Esophagus muscularis mucosa (tissue), 4 donors: Measurements from ENCODE around the gene TNP2. TPM values are rescaled to one million over a fixed set of nuclear protein-coding genes. Genes with fewer than 3 reads are reported as not detected.
A peak's percentile ranks its signal among the peaks of the same experiment; 100 is the strongest.

ENCODE experiments used
- DNase-seq: peaks from one replicate; pipeline ENCODE4 v3.0.0-alpha.2; 2017; ENCODE audit errors: extremely low spot score
- H3K27ac ChIP-seq, 4 donors: fragments of 200-600 bp; sonication (generic); replicated peaks in 1 of 4; 1 replicate in 3 of 4; 2 replicates in 1 of 4; pipeline ENCODE4 v1.5.1; 2016 to 2019; ENCODE audit warnings: mild to moderate bottlenecking in 1 of 4
- H3K27me3 ChIP-seq, 4 donors: fragments of 200-600 bp; sonication (generic); one replicate each; pipeline versions ENCODE4 v1.5.1 to v1.6.0; 2016 to 2019
- H3K36me3 ChIP-seq, 4 donors: fragments of 200-600 bp; sonication (generic); one replicate each; pipeline ENCODE4 v1.5.1; 2016 to 2019
- H3K4me1 ChIP-seq, 4 donors: fragments of 200-600 bp; sonication (generic); one replicate each; pipeline ENCODE4 v1.5.1; 2016 to 2019
- H3K4me3 ChIP-seq, 4 donors: fragments of 200-600 bp; sonication (generic); 1 replicate in 2 of 4; 2 replicates in 2 of 4; pipeline ENCODE4 v1.5.1; 2016 to 2019; ENCODE audit warnings: mild to moderate bottlenecking in 4 of 4, moderate library complexity in 1 of 4
- H3K9me3 ChIP-seq, 4 donors: fragments of 200-600 bp; sonication (generic); 1 replicate in 3 of 4; 2 replicates in 1 of 4; pipeline ENCODE4 v1.5.1; 2016 to 2019
- CTCF ChIP-seq, 3 experiments: fragments of 200-600 bp in 2 of 3; fragments of 450-650 bp in 1 of 3; sonication (generic) in 2 of 3; IDR thresholded peaks; one replicate each; pipeline ENCODE4 v1.5.1; 2017 to 2019; ENCODE audit warnings: antibody characterized with exemption in 3 of 3, mild to moderate bottlenecking in 2 of 3, moderate library complexity in 1 of 3
- EP300 ChIP-seq: sonication (generic); formaldehyde crosslinking; IDR thresholded peaks from one replicate; pipeline ENCODE4 v1.6.1; 2017; ENCODE audit warnings: antibody characterized with exemption
- POLR2A ChIP-seq: fragments of 450-650 bp; IDR thresholded peaks from one replicate; pipeline ENCODE4 v1.6.1; 2017; ENCODE audit warnings: antibody characterized with exemption, moderate library complexity, mild to moderate bottlenecking, low read depth
- POLR2AphosphoS5 ChIP-seq, 2 donors: sonication (generic); formaldehyde crosslinking; IDR thresholded peaks; one replicate each; pipeline ENCODE4 v1.6.1; 2017; ENCODE audit warnings: antibody characterized with exemption in 2 of 2
- WGBS: methylation state at CpG from one replicate; pipeline ENCODE4 v1.1.5; 2018; 5-methylcytosine and 5-hydroxymethylcytosine counted together
- intact Hi-C: fragments of 100-400 bp; cut with DNase I; formaldehyde crosslinking; loops from one replicate; pipeline ENCODE4 v1.15.1; 2023
- total RNA-seq, 4 donors: library from RNA; depleted of rRNA; stranded (reverse); fragments of >200 nt; gene quantifications; one replicate each; pipeline versions ENCODE4 v1.1.0 to v1.2.1, GENCODE V29; 2016

The TNP2 gene
- total RNA-seq, 4 donors from 2014 or later: not detected

GRCh38 chr16:11234884-11235702 is 34.0 kb downstream of the TNP2 start:
- H3K27me3 ChIP-seq: no peaks in the 10 kb centered on the region
- TF ChIP-seq POLR2AphosphoS5 (IDR thresholded peaks at IDR 0.05): no peak
- TF ChIP-seq EP300: no peak
- no peak for TF ChIP-seq POLR2A
- no peak for TF ChIP-seq CTCF (IDR thresholded peaks at IDR 0.05)
- H3K4me1 ChIP-seq: peaks cover 0 to 10% (median 8%) of the 10 kb centered on the region in 4 donors
- no peak overlapping the region for H3K27ac ChIP-seq
- WGBS: 89% methylated on average over 13 of the region's 13 CpGs
- intact Hi-C loops: no loop called here
- no peak for DNase-seq
- H3K36me3 ChIP-seq: no peaks in the 10 kb centered on the region
- no peak overlapping the region for H3K4me3 ChIP-seq
- no peaks in the 10 kb centered on the region for H3K9me3 ChIP-seq

GRCh38 chr16:11233727-11234376 is 35.3 kb downstream of the TNP2 start:
- no peak for TF ChIP-seq POLR2AphosphoS5 (IDR thresholded peaks at IDR 0.05)
- no peak for TF ChIP-seq EP300
- TF ChIP-seq CTCF (IDR thresholded peaks at IDR 0.05): no peak
- TF ChIP-seq POLR2A: no peak
- no peak overlapping the region for H3K4me3 ChIP-seq
- no peaks in the 10 kb centered on the region for H3K9me3 ChIP-seq
- intact Hi-C loops: no loop called here
- H3K27me3 ChIP-seq: no peaks in the 10 kb centered on the region
- no peak for DNase-seq
- no peak overlapping the region for H3K27ac ChIP-seq
- WGBS: 83% methylated on average over 8 of the region's 8 CpGs
- peaks cover 0 to 10% (median 8%) of the 10 kb centered on the region in 4 donors for H3K4me1 ChIP-seq
- H3K36me3 ChIP-seq: no peaks in the 10 kb centered on the region

GRCh38 chr16:11232852-11233726 is 36.0 kb downstream of the TNP2 start:
- no peak overlapping the region for H3K4me3 ChIP-seq

More at GRCh38 chr16:11232852-11233726, 36.0 kb downstream of the TNP2 start:
- TF ChIP-seq EP300 (no peak), POLR2A (no peak), POLR2AphosphoS5 (IDR thresholded peaks at IDR 0.05) (peak in 1 of 2 donors; percentile 10), CTCF (IDR thresholded peaks at IDR 0.05) (no peak)
- no peak for DNase-seq
- H3K27ac ChIP-seq: peak overlapping the region in 1 of 4 donors; percentile 48
- no peaks in the 10 kb centered on the region for H3K27me3 ChIP-seq
- H3K4me1 ChIP-seq: peaks cover 0 to 10% (median 8%) of the 10 kb centered on the region in 4 donors
- intact Hi-C loops: no loop called here
- H3K36me3 ChIP-seq: no peaks in the 10 kb centered on the region
- WGBS: 43% methylated on average over 19 of the region's 35 CpGs
- H3K9me3 ChIP-seq: no peaks in the 10 kb centered on the region
